GM12892 (cell line): ENCODE measurements around the gene SYNJ1.

Experiments
- POLR2A ChIP-seq: IDR thresholded peaks from 2 replicates; pipeline ENCODE4 v1.6.1; 2011; ENCODE audit warnings: low read depth, low read length, control low read depth
- POLR2AphosphoS5 ChIP-seq: IDR thresholded peaks from 2 replicates; pipeline ENCODE4 v1.6.1; 2011; ENCODE audit warnings: low read depth, low read length, control low read depth

- no peak for TF ChIP-seq POLR2AphosphoS5
- no peak for TF ChIP-seq POLR2A
Measured at GRCh38 chr21:32595431-32595830, 132.4 kb downstream of the SYNJ1 start.
